ENCODE results near the gene C1orf94.

C1orf94 gene

DNA sequence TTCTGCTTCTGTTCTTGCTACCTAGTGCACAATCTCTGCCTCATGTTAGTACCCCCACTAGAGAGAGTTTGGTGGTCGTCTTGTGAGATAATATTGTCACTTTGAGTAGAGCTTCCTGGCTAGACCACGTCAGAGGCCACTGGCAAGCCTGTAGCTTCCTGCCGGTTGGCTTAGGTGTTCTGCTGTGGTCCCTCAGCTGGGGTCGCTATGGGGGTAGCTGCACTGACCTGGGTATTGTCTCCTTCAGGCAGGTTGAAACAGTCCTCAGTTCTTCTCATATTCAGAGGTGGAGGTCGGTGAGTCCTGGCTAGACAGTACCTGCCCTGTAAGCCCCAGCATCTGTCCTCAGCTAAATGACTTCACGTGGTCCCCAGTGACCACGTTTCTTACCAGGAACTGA, 86.2 kb downstream of the C1orf94 start:
- DNase-seq (ENCODE audit: low spot score) = no peak

DNA sequence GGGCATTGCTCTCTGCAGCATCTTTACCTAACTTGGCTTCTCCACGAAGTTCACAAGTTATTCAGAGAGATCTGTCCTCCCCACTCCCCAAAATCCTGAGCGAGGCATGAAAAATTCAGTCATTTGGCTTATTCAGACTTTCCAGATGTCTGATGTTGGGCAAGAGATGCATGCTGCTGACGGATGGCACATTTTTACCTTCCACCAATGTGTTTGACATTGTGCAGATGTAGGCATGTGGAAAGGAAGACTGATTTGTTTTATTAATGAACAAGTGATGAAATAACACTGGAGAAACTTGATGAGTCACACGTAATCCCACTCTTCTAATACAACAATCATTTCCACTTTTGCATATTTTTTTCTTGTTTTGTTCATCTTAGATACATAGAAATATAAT, 86.7 kb downstream of the C1orf94 start:
- DNase-seq (ENCODE audit: low spot score) = no peak

DNA sequence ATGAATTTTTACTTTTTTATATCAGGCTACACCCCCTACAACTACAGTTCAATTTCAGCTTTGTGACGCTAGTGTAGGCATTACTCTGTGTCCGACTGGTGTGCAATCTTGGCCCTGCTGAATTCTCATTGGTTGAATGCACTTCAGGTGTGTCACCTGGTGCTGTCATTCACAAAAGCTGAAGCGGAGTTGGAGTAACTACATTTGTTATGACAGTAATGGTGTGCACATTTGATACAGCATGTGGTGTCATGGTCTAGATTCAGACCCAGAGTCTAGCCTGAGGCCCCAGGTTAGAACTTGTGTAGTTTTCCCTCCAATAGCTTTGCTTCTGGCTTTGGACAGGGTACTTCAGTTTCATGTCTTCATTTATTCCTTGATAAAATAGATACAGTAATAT, 88.7 kb downstream of the C1orf94 start:
- DNase-seq (ENCODE audit: low spot score) = no peak

DNA sequence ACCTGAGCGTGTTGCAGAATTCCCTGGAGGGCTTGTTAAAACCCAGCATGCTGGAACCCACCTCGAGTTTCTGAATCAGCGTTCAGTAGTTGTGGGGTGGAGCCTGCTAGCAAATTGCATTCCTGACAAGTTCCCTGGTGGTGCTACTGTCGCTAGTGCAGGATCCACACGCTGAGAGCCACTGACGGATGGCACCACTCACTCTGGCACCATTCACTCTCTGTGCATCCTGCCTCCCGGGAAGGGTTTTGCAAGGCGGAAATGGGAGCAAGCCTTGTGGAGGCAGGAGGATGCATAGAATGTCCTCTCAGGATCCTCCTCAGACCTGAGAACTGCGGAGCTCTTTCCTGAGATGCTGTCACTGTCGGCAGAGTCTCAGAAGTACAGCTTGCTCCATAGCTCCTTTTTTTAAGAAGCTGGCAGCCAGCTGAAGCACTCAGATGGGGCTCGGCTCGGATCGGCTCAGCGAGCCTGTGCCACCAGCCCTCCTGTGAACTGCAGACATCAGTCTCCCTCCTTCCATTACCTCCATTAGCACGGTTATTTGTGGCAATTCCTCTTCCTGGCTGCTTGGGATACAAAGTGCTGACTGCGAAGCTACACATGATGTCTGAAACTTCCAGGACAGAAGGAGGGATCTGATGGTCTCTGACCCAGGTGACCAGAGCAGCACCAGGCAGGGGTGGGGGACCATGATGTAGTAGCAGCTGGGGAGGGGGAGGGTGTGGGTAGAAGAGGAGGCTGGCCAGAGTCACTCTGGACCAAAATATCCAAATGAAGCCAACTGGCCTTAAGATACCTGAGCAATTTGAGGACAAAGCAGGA, 89.6 kb downstream of the C1orf94 start:
- DNase-seq (ENCODE audit: low spot score) = no peak

DNA sequence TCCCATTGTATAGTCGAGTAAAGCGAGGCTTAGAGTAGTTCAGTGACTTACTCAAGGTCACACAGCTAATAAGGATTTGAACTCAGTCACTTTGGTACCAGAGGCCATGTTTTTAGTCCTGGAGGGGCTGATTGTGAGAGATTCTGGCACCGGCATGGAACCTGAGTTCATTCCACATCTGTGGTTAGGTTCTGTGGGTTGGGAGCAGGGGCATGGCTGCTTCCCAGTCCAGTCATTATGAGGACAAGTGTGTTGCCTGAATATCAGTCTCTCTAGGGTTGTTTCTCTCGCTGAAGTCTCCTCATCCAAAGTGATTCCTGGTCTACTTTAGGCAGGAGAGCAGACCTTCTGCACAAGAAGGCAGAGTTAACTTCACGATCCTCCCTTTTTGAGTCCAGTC, 90.6 kb downstream of the C1orf94 start:
- no peak for DNase-seq (ENCODE audit: low spot score)

DNA sequence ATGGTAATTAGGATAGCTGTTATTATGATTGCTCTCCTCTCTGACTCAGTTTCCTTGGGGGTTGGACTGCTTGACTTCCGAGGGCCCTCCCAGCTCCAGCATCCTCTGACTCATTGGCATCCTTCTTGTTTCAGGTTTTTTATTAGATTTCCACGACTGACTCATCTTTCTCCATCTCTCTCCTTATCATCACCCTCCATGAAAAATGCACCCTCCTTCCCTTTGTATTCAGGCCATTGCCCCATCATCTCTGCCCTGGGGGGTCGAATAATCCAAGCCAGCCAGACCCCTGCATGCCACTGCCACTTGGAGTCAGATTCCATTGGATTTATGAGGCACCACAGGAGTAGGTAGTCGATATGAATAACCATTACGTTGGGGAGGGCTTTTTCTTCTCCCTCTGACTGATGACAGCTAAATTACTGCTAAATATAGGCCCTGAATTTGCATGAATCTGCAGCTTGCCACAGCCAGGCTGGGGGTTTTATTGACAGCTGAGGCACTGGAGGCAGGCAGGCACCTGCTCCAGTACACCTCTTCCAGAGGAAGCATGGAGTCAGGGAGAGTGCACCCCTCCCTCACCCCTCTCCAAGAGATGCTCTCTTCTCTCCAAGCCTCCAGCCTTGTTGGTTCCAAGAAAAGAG, 91.7 kb downstream of the C1orf94 start:
- DNase-seq (ENCODE audit: low spot score) = peak; percentile 51

Data from LoVo (cell line).